ENCODE measurements around the gene OR6B3.

OR6B3 gene

GRCh38 chr2:240053173-240054155 lies at the start of gene OR6B3:
TSS of gene OR6B3 (minus strand) at chr2:240053521.
- H3K4me3 ChIP-seq (ENCODE audit: low read depth, low read length): no peak within 1 kb of the TSS
- no peak within 1 kb of the TSS for H3K27ac ChIP-seq
- in situ Hi-C loops (cut with HindIII; ENCODE audit: low pct_ligation_motif_present, low sequenced_read_pairs): no loop called here
- DNase-seq: no peak
- no peak for TF ChIP-seq CTCF (IDR thresholded peaks at IDR 0.05; ENCODE audit: low read depth, low read length, missing control alignments)
- no peaks in the 10 kb centered on the region for H3K36me3 ChIP-seq (replicated peaks)
- H3K27me3 ChIP-seq (replicated peaks): peaks cover 2% of the 10 kb centered on the region

GRCh38 chr2:240098349-240098748 lies 45.0 kb upstream of the OR6B3 start:
- H3K27ac ChIP-seq: no peak overlapping the region
- H3K4me3 ChIP-seq (ENCODE audit: low read depth, low read length): no peak overlapping the region
- no peak for DNase-seq
- in situ Hi-C loops (cut with HindIII; ENCODE audit: low pct_ligation_motif_present, low sequenced_read_pairs): no loop called here
- no peaks in the 10 kb centered on the region for H3K36me3 ChIP-seq (replicated peaks)
- no peak for TF ChIP-seq CTCF (IDR thresholded peaks at IDR 0.05; ENCODE audit: low read depth, low read length, missing control alignments)
- H3K27me3 ChIP-seq (replicated peaks): peaks cover 37% of the 10 kb centered on the region

GRCh38 chr2:240095556-240096523 lies 42.5 kb upstream of the OR6B3 start:
- Histone ChIP-seq H3K4me3 (ENCODE audit: low read depth, low read length) (no peak overlapping the region), H3K27ac (no peak overlapping the region), H3K36me3 (replicated peaks) (no peaks in the 10 kb centered on the region), H3K27me3 (replicated peaks) (peaks cover 37% of the 10 kb centered on the region)
- in situ Hi-C loops (cut with HindIII; ENCODE audit: low pct_ligation_motif_present, low sequenced_read_pairs): no loop called here
- TF ChIP-seq CTCF (IDR thresholded peaks at IDR 0.05; ENCODE audit: low read depth, low read length, missing control alignments): no peak
- no peak for DNase-seq

- Histone ChIP-seq H3K4me3 (ENCODE audit: low read depth, low read length) (no peak overlapping the region), H3K36me3 (replicated peaks) (no peaks in the 10 kb centered on the region), H3K27me3 (replicated peaks) (peaks cover 3% of the 10 kb centered on the region), H3K27ac (no peak overlapping the region)
- no peak for TF ChIP-seq CTCF (IDR thresholded peaks at IDR 0.05; ENCODE audit: low read depth, low read length, missing control alignments)
- in situ Hi-C loops (cut with HindIII; ENCODE audit: low pct_ligation_motif_present, low sequenced_read_pairs): no loop called here
- no peak for DNase-seq
These were observed 36.0 kb upstream of the OR6B3 start for GRCh38 chr2:240089306-240089705.

GRCh38 chr2:240086563-240086962 lies 33.2 kb upstream of the OR6B3 start:
- Histone ChIP-seq H3K36me3 (replicated peaks) (no peaks in the 10 kb centered on the region), H3K27me3 (replicated peaks) (no peaks in the 10 kb centered on the region), H3K4me3 (ENCODE audit: low read depth, low read length) (no peak overlapping the region), H3K27ac (no peak overlapping the region)
- no peak for DNase-seq
- in situ Hi-C loops (cut with HindIII; ENCODE audit: low pct_ligation_motif_present, low sequenced_read_pairs): no loop called here
- TF ChIP-seq CTCF (IDR thresholded peaks at IDR 0.05; ENCODE audit: low read depth, low read length, missing control alignments): no peak

Data from brain microvascular endothelial cell (primary cell).